PFSK-1 (cell line): ENCODE data around the gene SLC2A6.

ENCODE experiments used
- POLR2AphosphoS5 ChIP-seq: IDR thresholded peaks from 2 replicates; pipeline ENCODE4 v1.6.1; 2012; ENCODE audit warnings: low read depth, mild to moderate bottlenecking, control low read depth, low read length, moderate library complexity
- SIN3A ChIP-seq: IDR thresholded peaks from 2 replicates; pipeline ENCODE4 v1.6.1; 2012; ENCODE audit warnings: mild to moderate bottlenecking, low read length, moderate library complexity, borderline replicate concordance; ENCODE audit not compliant: insufficient read depth
- TF ChIP-seq, protein P1 (sequence below), 2 experiments: IDR thresholded peaks; 2 replicates each; pipeline versions ENCODE4 v1.6.1 to v1.8.0; 2011 to 2012; ENCODE audit warnings: low read depth in 2 of 2, low read length in 2 of 2, control low read depth in 1 of 2, inconsistent platforms in 1 of 2, mild to moderate bottlenecking in 1 of 2, moderate library complexity in 1 of 2; ENCODE audit not compliant: insufficient read depth in 1 of 2

DNA sequence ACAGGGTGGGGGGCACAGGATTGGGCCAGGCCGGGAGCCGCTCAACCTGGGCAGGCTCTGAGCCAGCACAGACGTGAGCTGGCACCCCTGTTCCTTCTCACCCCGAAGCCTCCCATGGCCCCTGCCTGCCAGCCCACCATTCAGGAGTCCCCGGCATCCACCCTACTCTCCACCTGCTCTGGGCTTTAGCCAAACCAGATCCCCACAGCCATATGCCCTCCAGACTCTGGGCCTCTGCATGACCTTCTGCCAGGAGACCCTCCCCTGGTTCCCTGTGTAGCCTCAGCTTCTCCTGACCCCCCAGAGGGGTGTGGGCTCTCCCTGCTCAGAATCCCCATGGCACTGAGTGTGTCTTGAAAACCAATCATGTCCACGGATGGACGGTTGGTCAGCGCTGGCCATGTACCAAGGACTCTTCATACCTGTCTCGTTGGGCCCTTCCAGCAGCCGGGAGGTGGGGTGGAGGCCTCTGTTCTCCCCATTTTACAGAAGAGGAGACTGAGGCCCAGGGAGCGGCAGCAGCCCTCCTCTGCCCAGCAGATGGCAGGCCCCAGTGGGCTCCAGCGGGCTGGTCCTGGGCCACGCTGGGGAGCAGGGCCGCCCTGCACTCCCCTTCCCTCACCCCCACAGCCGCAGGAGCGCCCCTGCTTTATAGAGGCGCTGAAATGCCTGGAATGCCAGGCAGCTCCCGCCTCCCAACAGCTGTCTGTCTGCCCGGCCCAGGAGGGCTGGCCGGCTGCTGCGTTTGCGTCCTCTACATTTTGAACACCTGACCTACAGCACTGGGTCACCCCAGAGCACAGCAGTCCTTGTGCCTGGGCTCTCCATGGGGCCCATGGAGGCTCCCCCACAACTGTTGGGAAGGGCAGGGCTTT lies 49.3 kb upstream of the SLC2A6 start:
- TF ChIP-seq SIN3A: no peak
- TF ChIP-seq POLR2AphosphoS5: no peak
- TF ChIP-seq, protein P1, sequence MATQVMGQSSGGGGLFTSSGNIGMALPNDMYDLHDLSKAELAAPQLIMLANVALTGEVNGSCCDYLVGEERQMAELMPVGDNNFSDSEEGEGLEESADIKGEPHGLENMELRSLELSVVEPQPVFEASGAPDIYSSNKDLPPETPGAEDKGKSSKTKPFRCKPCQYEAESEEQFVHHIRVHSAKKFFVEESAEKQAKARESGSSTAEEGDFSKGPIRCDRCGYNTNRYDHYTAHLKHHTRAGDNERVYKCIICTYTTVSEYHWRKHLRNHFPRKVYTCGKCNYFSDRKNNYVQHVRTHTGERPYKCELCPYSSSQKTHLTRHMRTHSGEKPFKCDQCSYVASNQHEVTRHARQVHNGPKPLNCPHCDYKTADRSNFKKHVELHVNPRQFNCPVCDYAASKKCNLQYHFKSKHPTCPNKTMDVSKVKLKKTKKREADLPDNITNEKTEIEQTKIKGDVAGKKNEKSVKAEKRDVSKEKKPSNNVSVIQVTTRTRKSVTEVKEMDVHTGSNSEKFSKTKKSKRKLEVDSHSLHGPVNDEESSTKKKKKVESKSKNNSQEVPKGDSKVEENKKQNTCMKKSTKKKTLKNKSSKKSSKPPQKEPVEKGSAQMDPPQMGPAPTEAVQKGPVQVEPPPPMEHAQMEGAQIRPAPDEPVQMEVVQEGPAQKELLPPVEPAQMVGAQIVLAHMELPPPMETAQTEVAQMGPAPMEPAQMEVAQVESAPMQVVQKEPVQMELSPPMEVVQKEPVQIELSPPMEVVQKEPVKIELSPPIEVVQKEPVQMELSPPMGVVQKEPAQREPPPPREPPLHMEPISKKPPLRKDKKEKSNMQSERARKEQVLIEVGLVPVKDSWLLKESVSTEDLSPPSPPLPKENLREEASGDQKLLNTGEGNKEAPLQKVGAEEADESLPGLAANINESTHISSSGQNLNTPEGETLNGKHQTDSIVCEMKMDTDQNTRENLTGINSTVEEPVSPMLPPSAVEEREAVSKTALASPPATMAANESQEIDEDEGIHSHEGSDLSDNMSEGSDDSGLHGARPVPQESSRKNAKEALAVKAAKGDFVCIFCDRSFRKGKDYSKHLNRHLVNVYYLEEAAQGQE (IDR thresholded peaks at IDR 0.05; ENCODE audit: insufficient read depth in 1 of 2, low read depth in 2 of 2, low read length in 2 of 2): no peak
